HT1080 (cell line): Measurements from ENCODE around the gene KLHL29. TPM values are rescaled to one million over a fixed set of nuclear protein-coding genes. Genes with fewer than 3 reads are reported as not detected.

Experiments
- DNase-seq: peaks from one replicate; pipeline ENCODE4 v3.0.0-alpha.2; 2015; ENCODE audit warnings: low read depth
- total RNA-seq: library from RNA; depleted of rRNA; stranded (reverse); fragments of >200 nt; shearing (Covaris generic); gene quantifications from 2 replicates; pipeline ENCODE4 v1.2.3, GENCODE V29; 2014

KLHL29 gene
- total RNA-seq, 1 experiment from 2014 or later = 6.8 TPM

DNA sequence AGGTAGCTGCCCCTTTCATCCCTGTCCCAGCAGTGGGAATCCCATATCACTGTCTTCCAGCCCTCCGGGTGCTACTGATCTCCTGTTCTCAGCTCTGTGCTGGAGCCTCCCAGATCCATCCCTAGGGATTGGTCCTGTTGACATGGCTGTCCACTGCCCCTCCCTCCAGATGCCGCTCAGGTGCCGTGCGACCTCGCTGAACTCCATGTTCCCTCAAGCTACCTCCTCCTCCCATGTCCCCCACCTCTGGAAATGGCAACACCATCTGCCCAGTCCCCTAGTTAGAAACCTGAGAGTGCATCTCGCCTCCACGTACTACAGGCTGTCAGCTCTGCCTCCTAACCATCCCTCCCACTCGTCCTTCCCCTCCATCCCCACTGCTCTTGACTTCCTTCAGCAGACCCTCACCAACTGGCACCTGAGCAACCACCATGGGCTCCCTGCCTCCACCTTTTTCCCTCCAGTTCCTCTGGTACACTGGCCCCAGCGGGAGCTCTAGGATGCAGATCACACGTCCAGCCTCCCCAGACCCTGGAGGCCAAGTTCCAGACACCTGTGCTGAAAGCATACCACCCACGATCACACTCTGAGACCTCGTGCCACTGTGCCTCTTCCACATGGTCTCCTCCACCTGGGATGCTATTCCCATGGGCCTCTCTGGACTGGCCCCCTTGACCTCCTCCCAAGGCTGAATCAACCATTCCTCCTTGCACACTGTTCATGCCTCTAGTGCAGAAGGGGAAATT lies 106.8 kb downstream of the KLHL29 start:
- DNase-seq = no peak

DNA sequence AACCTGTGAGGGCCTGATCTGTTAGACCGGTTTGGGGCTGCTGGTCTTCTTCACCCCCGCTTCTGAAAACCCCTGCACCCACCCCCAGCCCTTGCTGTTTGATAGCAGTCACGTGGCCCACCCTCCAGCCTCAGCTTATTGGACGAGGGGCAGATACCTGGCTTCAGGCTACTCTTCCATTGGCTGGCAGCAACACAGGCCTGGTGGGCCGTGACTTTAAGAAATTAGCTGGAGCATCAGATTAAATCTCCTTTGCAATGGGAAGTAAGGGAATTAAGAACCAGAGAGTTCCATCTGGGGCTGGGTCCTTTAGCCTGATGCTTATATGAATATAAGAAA lies 107.3 kb downstream of the KLHL29 start:
- no peak for DNase-seq

DNA sequence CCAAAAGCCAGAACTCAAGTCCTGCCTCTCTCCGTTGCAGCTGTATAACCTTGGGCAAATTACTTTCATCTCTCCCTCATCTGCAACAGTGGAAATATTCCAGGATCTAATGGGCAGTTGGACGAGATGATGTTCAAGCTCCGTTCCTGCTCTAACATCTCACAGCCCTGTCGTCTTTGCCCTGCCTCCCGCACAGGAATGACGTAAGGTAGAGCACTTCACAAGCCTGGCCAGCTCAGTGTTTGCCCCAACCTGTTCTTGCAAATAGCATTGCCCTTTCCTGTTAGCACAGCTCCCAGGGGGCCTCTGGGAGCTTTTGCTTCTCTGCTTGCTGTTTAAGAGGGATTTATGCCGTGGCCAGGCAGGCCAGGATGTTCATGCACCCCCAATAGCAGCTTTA lies 107.9 kb downstream of the KLHL29 start:
- no peak for DNase-seq

DNA sequence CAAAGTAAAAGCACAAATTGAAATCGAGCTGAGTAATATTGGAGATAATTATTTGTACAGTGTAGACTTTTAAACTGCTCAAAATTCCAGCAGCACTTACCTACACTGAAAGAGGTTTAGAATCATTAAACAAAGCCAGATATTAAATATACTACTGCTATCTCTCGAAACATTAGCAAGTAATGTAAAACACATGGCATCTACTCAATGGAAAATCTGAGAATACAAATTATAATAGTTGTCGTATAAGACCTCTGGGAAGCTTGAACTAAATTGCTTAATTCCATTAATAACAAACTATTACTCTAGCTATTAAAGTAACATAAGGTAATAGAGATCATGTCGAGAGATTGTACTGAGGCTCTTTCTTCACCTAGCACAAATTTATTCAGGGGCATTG lies 108.9 kb downstream of the KLHL29 start:
- DNase-seq = no peak

DNA sequence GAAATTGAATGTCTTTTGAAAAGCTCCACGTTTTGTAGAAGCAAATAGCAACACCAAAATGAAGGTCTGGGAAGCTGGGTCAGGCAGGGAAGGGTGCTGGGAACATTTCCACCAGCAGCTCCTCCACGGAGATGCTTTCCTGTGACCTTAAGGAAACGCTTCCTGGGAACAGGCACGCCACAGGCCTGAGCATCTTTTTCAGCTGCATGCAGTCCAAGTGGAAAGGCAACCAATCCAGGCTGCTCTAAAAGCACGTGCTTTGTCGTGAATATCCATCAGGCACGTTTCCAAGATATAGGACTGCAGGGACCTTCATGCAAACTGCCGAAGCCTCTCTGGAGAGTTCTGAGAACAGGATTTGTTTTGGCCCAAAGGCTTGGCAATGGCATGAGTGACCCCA lies 109.3 kb downstream of the KLHL29 start:
- no peak for DNase-seq

DNA sequence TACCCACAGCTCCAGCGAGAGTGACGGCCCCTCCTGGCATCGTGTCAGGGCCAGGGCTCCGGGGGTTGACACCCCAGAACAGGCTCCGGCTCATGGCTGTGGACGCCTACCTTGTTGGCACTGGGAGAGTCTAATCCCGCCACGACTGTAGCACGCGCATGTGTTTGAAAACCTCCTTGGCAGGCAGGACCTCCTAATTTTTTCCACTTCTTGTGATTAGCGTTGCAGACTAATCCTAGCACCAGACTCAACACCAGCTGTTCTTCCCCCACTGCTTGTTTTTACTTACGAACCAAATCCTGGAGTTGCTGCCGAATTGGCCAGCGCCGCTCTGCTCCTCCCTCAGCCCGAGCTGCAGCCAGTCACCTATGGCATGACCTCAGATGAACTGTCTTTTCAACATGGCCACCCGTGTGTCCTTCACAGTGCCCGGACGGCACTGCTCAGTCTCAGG lies 110.7 kb downstream of the KLHL29 start:
- DNase-seq = no peak

DNA sequence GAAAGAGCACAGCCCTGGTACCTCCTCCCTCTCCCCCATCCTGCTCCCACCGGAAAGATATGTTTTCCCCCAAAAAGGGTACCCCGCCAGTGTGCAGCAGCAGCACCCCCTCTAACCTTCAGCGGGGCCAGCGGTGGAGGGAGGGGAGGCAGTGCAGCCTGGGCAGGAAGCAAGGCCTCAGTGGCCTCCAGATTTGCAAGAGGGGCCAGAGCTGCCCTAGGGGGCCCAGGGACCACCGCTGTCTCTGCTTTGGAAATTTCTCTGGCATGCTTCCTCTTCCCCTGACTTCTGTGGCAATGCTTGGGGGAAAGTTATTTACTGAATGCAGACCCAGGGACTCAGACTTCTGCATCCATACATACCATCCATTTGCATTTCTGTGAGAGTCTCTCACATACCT lies 111.5 kb downstream of the KLHL29 start:
- DNase-seq = no peak

DNA sequence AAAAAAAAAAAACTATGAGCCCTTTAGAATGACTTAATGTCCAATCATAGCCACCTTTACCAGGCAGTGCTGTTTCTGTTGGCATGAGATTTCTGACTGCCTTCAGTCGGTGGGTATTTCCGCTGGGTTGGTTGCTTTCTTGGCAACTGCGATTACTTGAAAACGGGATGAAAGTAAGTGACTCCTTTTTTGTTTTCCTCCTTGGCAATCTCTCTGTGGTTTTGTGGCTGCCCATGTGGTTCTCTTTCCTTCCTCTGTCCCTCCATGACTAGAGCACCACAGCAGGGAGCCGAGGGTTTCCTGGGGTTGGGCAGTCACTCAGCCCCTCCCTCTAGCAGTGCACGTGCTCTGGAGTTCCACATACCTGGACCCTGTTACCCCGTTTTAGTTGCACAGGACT lies 112.1 kb downstream of the KLHL29 start:
- peak; percentile 99 for DNase-seq

DNA sequence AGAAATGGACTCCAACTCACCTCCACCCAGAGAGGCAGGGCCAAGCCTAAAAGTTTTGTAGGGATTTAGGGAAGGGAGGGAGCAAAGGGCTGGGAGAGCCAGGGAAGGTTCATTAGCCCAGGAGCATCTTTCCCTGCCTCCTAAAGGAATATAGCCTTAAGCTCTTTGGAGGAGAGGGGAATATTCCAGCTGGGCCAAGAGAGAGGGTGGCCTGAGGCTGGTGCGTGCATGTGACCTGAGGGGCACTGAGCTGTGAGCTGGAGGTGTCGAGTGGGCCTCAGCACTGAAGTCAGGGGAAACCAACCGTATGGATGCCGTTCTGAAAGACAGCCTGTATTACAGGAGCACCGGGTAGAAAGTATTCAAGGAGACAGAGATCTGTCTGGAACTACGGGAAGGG lies 112.6 kb downstream of the KLHL29 start:
- DNase-seq = peak; percentile 23

DNA sequence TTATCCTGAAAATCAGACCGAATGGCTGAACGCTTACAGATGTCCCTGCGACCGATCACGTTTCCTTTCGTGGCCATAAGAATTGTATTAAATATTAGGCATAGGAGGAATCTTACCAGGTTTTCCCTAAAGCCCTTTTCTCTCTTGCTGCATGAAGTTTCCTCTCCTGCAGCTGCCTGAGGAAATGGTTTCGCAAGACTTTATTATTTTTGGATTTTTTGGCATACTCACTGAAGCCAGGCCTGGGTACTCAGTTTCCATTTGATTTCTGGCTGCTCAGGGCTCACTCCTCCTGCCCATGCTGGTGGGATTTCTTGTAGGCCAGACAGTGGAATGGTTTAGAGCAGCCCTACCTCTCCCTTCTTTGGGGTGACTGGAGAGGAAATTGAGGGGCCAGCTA lies 114.0 kb downstream of the KLHL29 start:
- no peak for DNase-seq

DNA sequence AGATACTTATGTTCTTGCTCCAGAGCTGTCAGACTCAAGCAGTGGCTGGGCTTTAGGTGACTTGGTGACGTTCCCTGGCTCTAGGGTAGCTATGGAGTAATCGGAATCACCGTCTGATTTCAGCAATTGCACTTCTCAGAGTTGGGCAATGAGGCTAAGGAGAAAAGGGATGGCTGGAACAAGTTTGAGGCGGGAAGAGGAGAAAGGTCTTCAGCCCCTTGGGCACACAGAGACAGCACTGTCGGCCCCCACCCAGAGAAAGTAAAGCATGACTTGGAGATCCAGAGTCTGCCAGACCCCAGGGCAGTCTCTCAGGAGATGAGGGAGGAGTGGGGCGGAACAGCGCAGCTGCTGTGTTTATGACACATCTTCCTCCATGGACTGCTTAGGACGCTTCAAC lies 114.5 kb downstream of the KLHL29 start:
- no peak for DNase-seq

DNA sequence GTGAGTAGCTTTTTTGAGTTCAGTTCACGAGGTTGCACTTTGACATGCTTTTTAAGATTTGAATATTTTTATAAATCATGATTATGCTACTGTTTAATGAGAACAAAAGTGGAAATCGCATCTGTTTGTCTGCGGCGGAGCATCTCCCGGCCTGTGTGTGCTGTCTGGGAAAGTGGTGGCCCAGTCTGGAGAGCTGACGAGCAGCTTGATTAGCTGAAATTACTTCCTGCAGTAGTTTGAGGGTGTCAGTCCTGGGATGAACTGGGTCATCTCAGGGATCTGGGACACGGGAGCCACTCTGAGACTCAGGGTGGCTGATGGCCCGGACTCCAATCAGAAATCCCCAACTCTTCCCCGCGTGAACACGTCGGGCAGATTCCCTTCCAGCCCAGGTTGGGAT lies 115.9 kb downstream of the KLHL29 start:
- DNase-seq = no peak

DNA sequence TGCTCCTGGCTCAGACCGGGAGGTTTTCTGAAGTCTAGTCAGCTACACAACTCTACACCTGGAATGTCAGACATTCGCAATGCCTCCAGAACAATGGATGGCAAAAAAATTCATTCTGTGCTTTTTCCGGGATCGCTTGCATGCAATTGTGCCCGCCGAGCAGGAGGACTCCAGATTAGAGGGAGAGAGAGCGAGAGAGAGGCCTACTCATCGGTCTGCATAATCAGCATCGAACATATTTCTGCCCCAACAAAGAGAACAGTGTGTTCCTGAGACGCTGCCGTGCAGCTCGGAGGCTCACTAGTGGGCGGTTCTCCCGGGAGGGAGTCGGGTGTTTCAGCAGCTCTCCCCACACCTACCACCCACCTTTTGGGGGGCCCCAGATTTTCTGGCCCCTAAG lies 117.1 kb downstream of the KLHL29 start:
- no peak for DNase-seq

DNA sequence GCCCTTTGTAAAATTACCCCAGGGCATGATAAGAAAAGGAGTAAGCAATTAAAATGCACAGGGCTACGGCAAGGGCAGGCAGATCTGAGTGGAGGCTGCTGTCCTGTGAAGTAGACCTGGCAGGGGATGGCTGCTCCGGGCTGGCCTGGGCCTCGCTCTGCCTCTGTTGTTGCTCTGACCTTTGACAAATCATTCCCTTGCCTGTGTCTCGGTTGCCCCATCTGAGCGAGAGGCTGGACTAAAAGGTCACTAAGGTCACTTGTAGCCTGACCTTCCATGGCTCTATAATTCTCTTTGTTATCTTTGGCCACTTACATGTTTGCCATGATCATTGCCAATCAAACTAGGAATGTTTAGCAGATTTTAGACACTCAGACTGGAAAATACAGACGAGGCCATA lies 118.1 kb downstream of the KLHL29 start:
- no peak for DNase-seq

DNA sequence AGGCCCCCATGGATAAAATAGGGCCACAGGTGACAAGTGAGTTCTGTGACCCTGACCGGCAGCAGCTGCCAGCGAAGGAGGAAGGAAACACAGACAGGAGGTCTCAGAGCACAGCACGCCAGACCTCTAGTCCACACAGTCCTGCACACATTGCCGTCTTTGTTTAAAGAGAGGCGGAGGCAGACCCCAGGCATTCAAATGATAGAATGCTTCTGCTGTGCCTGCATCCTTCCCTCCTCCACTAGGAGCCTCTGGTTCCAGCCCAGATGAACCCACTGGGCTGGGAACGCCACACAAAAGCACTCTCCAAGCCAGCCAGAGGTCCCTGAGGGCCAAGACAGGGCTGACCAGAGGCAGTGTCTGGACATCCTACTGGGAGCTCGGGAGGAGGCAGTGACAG lies 118.7 kb downstream of the KLHL29 start:
- no peak for DNase-seq

DNA sequence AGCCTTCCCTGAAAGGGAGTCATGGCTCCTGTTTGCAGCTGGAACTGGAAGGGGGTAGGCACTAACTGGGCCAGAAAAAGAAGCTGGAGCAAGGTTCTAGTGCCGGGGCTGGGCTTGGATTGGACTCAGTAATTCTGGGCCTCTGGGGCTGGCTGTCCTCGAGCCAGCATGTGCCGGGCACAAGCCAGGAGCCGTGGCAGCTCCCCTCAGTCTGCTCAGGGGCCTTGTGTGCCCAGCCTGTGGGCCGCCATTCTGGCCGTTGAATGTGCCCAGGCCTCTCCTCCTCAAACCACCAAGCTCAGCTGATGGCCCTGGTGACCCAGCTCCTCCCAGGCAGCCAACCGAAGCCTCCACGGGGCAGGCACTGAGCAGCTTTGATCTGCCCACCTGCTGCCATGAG lies 119.6 kb downstream of the KLHL29 start:
- DNase-seq = no peak

DNA sequence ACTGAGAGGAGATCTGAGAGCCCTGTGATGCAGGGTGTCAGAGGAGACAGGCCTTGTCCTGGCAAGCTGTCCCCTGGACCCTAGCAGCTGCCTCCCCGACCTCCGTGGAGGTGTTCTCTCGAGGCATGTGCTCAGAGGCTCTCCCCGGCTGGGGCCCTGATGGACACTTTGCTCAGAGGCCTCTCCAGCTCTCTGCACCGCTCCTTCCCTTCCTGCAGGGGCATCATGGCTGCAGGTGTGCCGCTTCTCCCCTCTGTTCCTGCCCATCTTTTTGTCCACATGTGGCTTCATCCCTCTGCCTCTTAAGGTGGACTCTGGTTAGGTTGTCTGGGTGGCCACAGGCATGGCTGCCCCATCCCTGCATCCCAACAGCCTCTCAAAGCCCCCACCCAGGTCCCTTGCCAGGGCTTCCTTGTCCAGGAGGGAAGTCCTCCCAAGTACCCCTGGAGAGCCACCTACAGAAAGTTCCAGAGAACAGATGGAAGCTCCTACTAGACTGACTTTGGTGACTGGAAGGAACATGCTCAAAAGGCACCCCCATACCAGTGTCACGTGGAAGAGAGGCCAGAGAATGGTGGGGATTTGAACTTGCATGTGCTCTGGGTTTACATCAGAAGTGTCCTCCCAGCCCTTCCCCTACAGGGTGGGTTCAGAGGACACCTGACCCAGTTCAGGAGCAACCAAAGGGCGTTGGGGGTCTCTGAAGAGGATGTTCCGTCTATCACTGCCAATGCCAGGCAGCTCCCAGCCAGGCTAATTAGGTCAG lies 120.4 kb downstream of the KLHL29 start:
- DNase-seq = no peak

DNA sequence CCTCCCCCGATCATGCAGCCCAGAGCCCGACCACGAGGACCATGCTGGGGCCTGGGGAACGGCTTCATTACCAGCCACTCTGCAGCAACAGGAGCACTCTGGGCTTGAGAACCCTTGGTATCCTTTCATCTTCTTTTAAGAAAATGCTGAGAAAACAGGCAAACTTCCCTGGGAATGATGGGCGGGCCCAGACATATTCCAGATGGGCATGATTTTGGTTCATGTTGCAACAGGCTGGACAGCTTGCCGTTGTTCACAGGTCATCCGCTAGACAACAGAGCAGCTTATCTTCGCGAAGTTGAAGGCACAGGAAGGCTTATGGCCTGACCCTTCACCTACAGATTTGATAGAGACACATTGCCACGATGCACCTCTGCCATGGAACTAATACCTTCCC lies 121.0 kb downstream of the KLHL29 start:
- DNase-seq = no peak

DNA sequence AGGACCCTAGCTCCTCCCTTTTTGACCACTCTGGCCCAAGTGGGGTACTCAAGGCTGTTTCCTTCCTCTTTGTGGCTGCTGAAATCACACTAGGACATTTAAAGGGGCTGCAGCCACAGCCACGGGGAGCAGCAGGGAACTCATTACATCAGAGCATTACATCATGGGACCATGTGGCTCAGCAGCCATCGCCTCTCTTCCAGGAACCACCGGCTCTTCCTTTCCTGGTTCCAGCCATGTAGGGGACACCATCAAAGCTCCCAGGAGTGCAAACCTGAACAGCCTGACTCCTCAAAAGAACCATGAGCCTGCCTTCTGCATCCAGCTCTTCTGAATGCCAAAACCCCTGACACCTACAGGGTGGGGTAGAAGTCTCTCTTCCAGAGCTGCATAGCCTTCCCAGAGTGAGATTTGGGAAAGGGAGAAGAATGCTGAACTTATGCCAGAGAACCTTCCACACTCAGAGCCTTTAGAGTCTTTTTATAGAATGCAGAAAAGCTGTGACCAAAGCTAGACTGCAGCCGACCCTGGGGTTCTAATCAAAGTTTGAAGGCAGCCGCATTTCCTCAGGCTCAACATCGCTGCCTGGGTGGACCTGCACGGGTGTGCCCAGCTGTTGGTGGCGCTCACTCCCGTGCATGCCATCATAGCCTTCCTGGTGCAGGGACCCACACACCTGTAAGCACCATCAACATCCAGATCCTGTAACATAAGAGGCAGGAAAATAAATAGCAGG lies 121.7 kb downstream of the KLHL29 start:
- DNase-seq = no peak

DNA sequence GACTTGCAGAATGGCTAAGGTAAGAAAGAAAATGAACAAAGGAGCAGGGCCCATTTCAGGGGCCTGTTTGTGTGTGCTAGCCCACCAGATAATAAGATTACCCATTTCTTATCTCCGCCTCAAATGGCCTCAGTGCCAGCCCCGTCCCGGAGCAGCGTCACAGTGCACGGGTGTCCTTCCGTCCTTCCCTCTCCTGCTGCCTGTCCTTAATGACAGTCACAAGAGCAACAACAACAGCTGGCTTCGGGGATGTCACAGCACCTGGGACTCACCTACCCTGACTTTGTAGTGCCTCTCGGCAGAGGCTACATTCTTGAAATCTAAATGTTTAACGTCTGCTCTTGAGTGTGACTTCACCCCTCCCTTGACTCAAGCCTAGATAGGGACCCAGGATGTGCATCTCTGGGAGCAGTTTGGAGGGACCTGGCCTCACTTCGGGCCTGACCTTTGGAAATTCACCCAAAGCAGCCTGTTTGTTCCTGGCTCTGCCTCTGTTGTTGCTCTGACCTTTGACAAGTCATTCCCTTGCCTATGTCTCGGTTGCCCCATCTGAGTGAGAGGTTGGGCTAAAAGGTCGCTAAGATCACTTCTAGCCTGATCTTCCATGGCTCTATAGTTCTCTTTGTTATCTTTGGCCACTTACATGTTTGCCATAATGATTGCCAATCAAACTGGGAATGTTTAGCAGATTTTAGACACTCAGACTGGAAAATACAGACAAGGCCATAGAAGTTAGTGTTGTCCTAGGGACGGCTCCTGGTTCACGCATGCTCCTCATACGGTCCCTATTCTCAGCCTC lies 122.5 kb downstream of the KLHL29 start:
- DNase-seq = no peak

DNA sequence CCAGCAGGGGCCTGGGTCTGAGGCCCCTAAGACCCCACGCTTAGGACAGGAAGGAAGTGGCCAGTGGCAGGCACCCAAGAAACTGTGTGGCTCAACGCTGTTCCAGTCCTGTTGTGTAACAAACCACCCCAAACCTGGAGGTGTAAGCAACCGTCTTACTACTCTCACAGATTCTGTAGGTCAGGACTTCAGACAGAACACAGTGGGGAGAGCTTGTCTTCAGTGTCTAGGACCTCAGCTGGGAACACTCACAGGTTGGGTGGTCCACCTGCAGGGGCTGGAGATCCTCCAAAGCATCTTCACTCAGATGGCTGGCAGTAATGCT lies 123.0 kb downstream of the KLHL29 start:
- no peak for DNase-seq

DNA sequence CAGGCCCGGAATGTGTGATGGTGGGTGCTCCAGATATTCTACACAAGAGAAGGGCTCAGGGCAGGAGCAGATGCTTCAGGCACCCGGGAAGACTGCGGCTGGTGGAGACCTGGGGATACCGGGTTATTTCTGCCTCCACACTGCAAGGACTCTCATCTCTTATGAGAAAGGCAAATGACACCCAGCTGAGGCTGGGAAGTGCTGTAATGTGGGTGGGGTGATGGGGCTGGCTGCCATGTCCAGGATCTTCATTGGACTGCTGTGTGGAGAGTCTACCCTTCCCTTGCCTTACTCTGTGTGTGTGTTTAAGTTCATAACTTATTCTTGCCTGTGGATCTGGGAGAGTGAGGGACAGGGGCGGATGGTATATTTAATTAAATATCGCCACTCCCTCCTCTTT lies 124.1 kb downstream of the KLHL29 start:
- DNase-seq = no peak
